GM13976 (cell line): ENCODE results near the gene MYLIP.
A peak's percentile ranks its signal among the peaks of the same experiment; 100 is the strongest.

Experiments used
- DNase-seq: peaks from one replicate; pipeline ENCODE4 v3.0.0; 2012; ENCODE audit warnings: low spot score
- CTCF ChIP-seq: IDR thresholded peaks from 2 replicates; pipeline ENCODE4 v1.5.1; 2012; ENCODE audit warnings: borderline replicate concordance, mild to moderate bottlenecking; ENCODE audit not compliant: insufficient read depth; ENCODE audit errors: extremely low read depth, missing control alignments, control extremely low read depth
- in situ Hi-C: fragments of 300-500 bp; cut with MboI; formaldehyde crosslinking; loops from one replicate; pipeline ENCODE4 v1.12.0; 2022; ENCODE audit warnings: low sequenced_read_pairs, mixed read lengths, inconsistent platforms; ENCODE audit not compliant: unreplicated experiment

The MYLIP gene

GRCh38 chr6:16129623-16130401, 926 bp downstream of the MYLIP start:
- TF ChIP-seq CTCF, result no peak
- DNase-seq, result no peak
- in situ Hi-C loops, result no loop called here

- in situ Hi-C loops, result no loop called here
- DNase-seq, result no peak
- TF ChIP-seq CTCF, result no peak
Observed at GRCh38 chr6:16130437-16130891, 1.6 kb downstream of the MYLIP start.

- TF ChIP-seq CTCF, result no peak
- in situ Hi-C loops, result no loop called here
- DNase-seq, result peak; percentile 71
Observed at GRCh38 chr6:16130932-16131387, 2.1 kb downstream of the MYLIP start.

GRCh38 chr6:16132909-16133308, 4.0 kb downstream of the MYLIP start:
- in situ Hi-C loops, result no loop called here
- TF ChIP-seq CTCF, result no peak

GRCh38 chr6:16134430-16134829, 5.5 kb downstream of the MYLIP start:
- in situ Hi-C loops, result no loop called here
- no peak for DNase-seq
- TF ChIP-seq CTCF, result no peak

More at GRCh38 chr6:16132909-16133308, 4.0 kb downstream of the MYLIP start:
- no peak for DNase-seq

- in situ Hi-C loops, result no loop called here
- TF ChIP-seq CTCF, result no peak
- DNase-seq, result no peak
Observed at GRCh38 chr6:16135066-16135465, 6.2 kb downstream of the MYLIP start.
